HepG2 (cell line): ENCODE results near the gene POLR3E. TPM values are rescaled to one million over a fixed set of nuclear protein-coding genes. Genes with fewer than 3 reads are reported as not detected.
A peak's percentile ranks its signal among the peaks of the same experiment; 100 is the strongest.
"Not testable (repeated sequence)": the region's sequence is repeated elsewhere in the genome, so short reads cannot be mapped to it uniquely, and the experiment has no call there.

Experiments
- ATAC-seq: fragments of 200-7000 bp; cut with Tn5 transposase; 3 replicates; pipeline ENCODE4 v1.9.1; 2020; ENCODE audit warnings: mild to moderate bottlenecking, moderate library complexity
- BruUV-seq: library from RNA; stranded (reverse); fragments of 400-500 nt; replicated peaks from 2 replicates; lab custom pipeline; 2021; lab: Mats Ljungman, UMichigan
- CTCF ChIA-PET: fragments of 300-600 bp; formaldehyde crosslinking; extraction: SDS; loops from one replicate; lab custom pipeline; 2021; ENCODE audit warnings: low total read pairs, inconsistent platforms, low intra/inter-chr PET ratio; lab: Yijun Ruan, JAX
- POLR2A ChIA-PET: fragments of 350-600 bp; sonication (Branson Sonifier 250); formaldehyde crosslinking; loops from one replicate; lab custom pipeline; 2020; ENCODE audit warnings: antibody characterized with exemption, inconsistent platforms; lab: Yijun Ruan, JAX
- DNase-seq: peaks from one replicate; pipeline ENCODE4 v3.0.0-alpha.2; 2015; ENCODE audit warnings: low spot score
- FAIRE-seq: peaks from 3 replicates; lab custom pipeline; 2011; peaks lifted over from hg19 to GRCh38; lab: Jason Lieb, UNC
- H2AFZ ChIP-seq: one replicate; pipeline ENCODE4 v1.6.1; 2011; ENCODE audit warnings: low read length, inconsistent platforms
- H3K27ac ChIP-seq: fragments of 300-600 bp; 3 replicates; pipeline ENCODE4 v1.8.0; 2011; ENCODE audit warnings: mixed run types, mild to moderate bottlenecking, mixed read lengths, low read length, inconsistent platforms; ENCODE audit not compliant: insufficient read depth; ENCODE audit errors: extremely low read length
- H3K27me3 ChIP-seq, 2 experiments: fragments of 200-600 bp in 1 of 2; 2 replicates in 1 of 2; 3 replicates in 1 of 2; pipeline versions ENCODE4 v1.6.0 to v1.8.0; 2011; ENCODE audit warnings: low read length in 2 of 2, mild to moderate bottlenecking in 2 of 2, moderate library complexity in 2 of 2, inconsistent platforms in 1 of 2; ENCODE audit not compliant: insufficient read depth in 2 of 2, control insufficient read depth in 1 of 2
- H3K36me3 ChIP-seq, 2 experiments: fragments of 200-600 bp in 1 of 2; replicated peaks in 1 of 2; 2 replicates in 1 of 2; 3 replicates in 1 of 2; pipeline versions ENCODE4 v1.5.1 to v1.8.0; 2011; ENCODE audit warnings: low read length in 2 of 2, inconsistent platforms in 1 of 2; ENCODE audit not compliant: insufficient read depth in 2 of 2, control insufficient read depth in 1 of 2
- H3K4me1 ChIP-seq: 2 replicates; pipeline ENCODE4 v1.5.1; 2012; ENCODE audit warnings: low read length, inconsistent platforms; ENCODE audit not compliant: insufficient read depth
- H3K4me2 ChIP-seq: 2 replicates; pipeline ENCODE4 v1.6.0; 2011; ENCODE audit warnings: low read depth, low read length, inconsistent platforms
- H3K4me3 ChIP-seq, 3 experiments: fragments of 200-600 bp in 1 of 3; sonication (generic), shearing (Covaris generic) in 1 of 3; replicated peaks in 1 of 3; 2 replicates each; pipeline ENCODE4 v1.5.1; 2011 to 2016; ENCODE audit warnings: low read length in 3 of 3, inconsistent platforms in 2 of 3, low read depth in 2 of 3, mild to moderate bottlenecking in 2 of 3, control low read depth in 1 of 3, mixed read lengths in 1 of 3; ENCODE audit not compliant: insufficient read depth in 1 of 3
- H3K79me2 ChIP-seq: one replicate; pipeline ENCODE4 v1.6.1; 2011; ENCODE audit warnings: low read length, inconsistent platforms; ENCODE audit not compliant: insufficient read depth
- H3K9ac ChIP-seq: 2 replicates; pipeline ENCODE4 v1.6.0; 2011; ENCODE audit warnings: mild to moderate bottlenecking, low read depth, low read length, inconsistent platforms; ENCODE audit not compliant: insufficient read depth
- H3K9me3 ChIP-seq: 2 replicates; pipeline ENCODE4 v1.5.1; 2012; ENCODE audit warnings: mild to moderate bottlenecking, low read length
- H4K20me1 ChIP-seq: 2 replicates; pipeline ENCODE4 v1.6.0; 2011; ENCODE audit warnings: inconsistent platforms, mild to moderate bottlenecking, low read length, moderate library complexity; ENCODE audit not compliant: insufficient read depth
- FOSL2 ChIP-seq: sonication (generic); formaldehyde crosslinking; IDR thresholded peaks from 2 replicates; pipeline ENCODE4 v1.4.0; 2020; ENCODE audit warnings: missing genetic modification reagents
- FOXA1 ChIP-seq, 2 experiments: fragments of 450-650 bp in 1 of 2; sonication (generic) in 1 of 2; formaldehyde crosslinking in 1 of 2; IDR thresholded peaks; 2 replicates each; pipeline versions ENCODE4 v1.4.0 to v1.6.1; 2016 to 2020; ENCODE audit warnings: missing genetic modification reagents in 1 of 2
- FOXP1 ChIP-seq, 2 experiments: fragments of 450-650 bp in 1 of 2; IDR thresholded peaks; 2 replicates each; pipeline ENCODE4 v1.6.1; 2017 to 2018; ENCODE audit warnings: antibody characterized with exemption in 1 of 2
- GATAD2A ChIP-seq: IDR thresholded peaks from 2 replicates; pipeline ENCODE4 v1.6.1; 2016
- MIXL1 ChIP-seq: IDR thresholded peaks from 2 replicates; pipeline ENCODE4 v1.6.1; 2016
- NR2C2 ChIP-seq: sonication (generic); formaldehyde crosslinking; IDR thresholded peaks from 2 replicates; pipeline ENCODE4 v1.4.0; 2020; ENCODE audit warnings: missing genetic modification reagents, mild to moderate bottlenecking, moderate library complexity, borderline replicate concordance
- SIN3A ChIP-seq: IDR thresholded peaks from 2 replicates; pipeline ENCODE4 v1.6.1; 2011; ENCODE audit warnings: low read depth, mild to moderate bottlenecking, control low read depth, low read length, borderline replicate concordance
- SOX5 ChIP-seq: IDR thresholded peaks from 2 replicates; pipeline ENCODE4 v1.6.1; 2016; ENCODE audit warnings: borderline replicate concordance
- TBX3 ChIP-seq: fragments of 450-650 bp; IDR thresholded peaks from 2 replicates; pipeline ENCODE4 v1.6.1; 2017; ENCODE audit warnings: antibody characterized with exemption, mild to moderate bottlenecking, inconsistent platforms, borderline replicate concordance
- ZBTB38 ChIP-seq: sonication (generic); formaldehyde crosslinking; IDR thresholded peaks from 2 replicates; pipeline ENCODE4 v1.5.1; 2020; ENCODE audit warnings: mild to moderate bottlenecking, missing genetic modification reagents
- ZFP1 ChIP-seq: IDR thresholded peaks from 2 replicates; pipeline ENCODE4 v1.6.1; 2016
- ZNF614 ChIP-seq: IDR thresholded peaks from 2 replicates; pipeline ENCODE4 v1.6.1; 2018; ENCODE audit warnings: missing biosample characterization, missing genetic modification reagents, inconsistent platforms, borderline replicate concordance
- ZNF687 ChIP-seq: sonication (generic); formaldehyde crosslinking; IDR thresholded peaks from 2 replicates; pipeline ENCODE4 v1.5.1; 2020; ENCODE audit warnings: mild to moderate bottlenecking, missing genetic modification reagents, moderate library complexity
- WGBS: methylation state at CpG from one replicate; pipeline ENCODE4 v1.1.6; 2017; ENCODE audit warnings: low lambda C conversion rate; 5-methylcytosine and 5-hydroxymethylcytosine counted together
- in situ Hi-C: cut with HindIII; loops from 2 replicates; pipeline ENCODE4 v1.10.0; 2017; ENCODE audit warnings: low pct_unique_long_range_greater_than_20kb; ENCODE audit not compliant: extremely low pct_ligation_motif_present
- intact Hi-C: fragments of 100-400 bp; cut with micrococcal nuclease; formaldehyde crosslinking; loops from one replicate; pipeline ENCODE4 v1.10.0; 2022; ENCODE audit not compliant: unreplicated experiment
- polyA plus RNA-seq, 8 experiments: library from polyadenylated mRNA; depleted of rRNA in 3 of 8; stranded (reverse) in 7 of 8; unstranded in 1 of 8; fragments of >200 nt; fragmentation: Illumina TruSeq in 4 of 8; extraction: Trizol in 4 of 8; gene quantifications; 2 replicates each; pipeline versions ENCODE4 v1.2.1 to v1.2.3, GENCODE V29; 2011 to 2016; ENCODE audit warnings: low read depth in 4 of 8, missing spikeins in 1 of 8, mixed read lengths in 1 of 8; ENCODE audit not compliant: insufficient read depth in 1 of 8
- total RNA-seq, 5 experiments: library from RNA; depleted of rRNA; stranded (reverse); fragments of >200 nt; fragmentation: Illumina TruSeq; extraction: Trizol; gene quantifications; 2 replicates each; pipeline ENCODE4 v1.2.3, GENCODE V29; 2016; ENCODE audit warnings: low read depth in 1 of 5
- TF ChIP-seq, protein P1 (sequence below): sonication (generic); formaldehyde crosslinking; conservative IDR thresholded peaks from 2 replicates; pipeline ENCODE4 v1.4.0; 2020; ENCODE audit warnings: mild to moderate bottlenecking, missing genetic modification reagents, moderate library complexity
- TF ChIP-seq, protein P2 (sequence below): sonication (generic); formaldehyde crosslinking; IDR thresholded peaks from 2 replicates; pipeline ENCODE4 v1.5.1; 2020; ENCODE audit warnings: missing genetic modification reagents, mild to moderate bottlenecking, borderline replicate concordance

POLR3E gene
- total and polyA plus RNA-seq, 2 of the 13 experiments (the other 11 are each of a cell fraction or from before 2014, with no cell fraction given), result 135 to 262 TPM

GRCh38 chr16:22368200-22368826, 71.1 kb downstream of the POLR3E start:
- in situ Hi-C loops; intact Hi-C loops; ATAC-seq; H3K9me3 ChIP-seq; H2AFZ ChIP-seq; H3K27me3 ChIP-seq; BruUV-seq; H3K4me3 ChIP-seq; CTCF ChIA-PET; FAIRE-seq; TF ChIP-seq FOXA1, FOXP1 (IDR thresholded peaks at IDR 0.05): not testable (repeated sequence)
- H3K4me1 ChIP-seq, result peaks cover 72% of the 10 kb centered on the region
- peak; percentile 52 for DNase-seq
- WGBS, result 84% methylated on average over 8 of the region's 8 CpGs
- POLR2A ChIA-PET, result interaction anchor here (3.8 kb wide), 1 partner anchor 15 kb away, joined by 15 read pairs; no protein-coding TSS in a partner anchor
- peak overlapping the region; percentile 96; the same call in 1 of the 2 replicates for H3K9ac ChIP-seq
- peaks cover 17 to 46% of the 10 kb centered on the region in 2 experiments for H3K36me3 ChIP-seq
- H4K20me1 ChIP-seq, result peaks cover 49% of the 10 kb centered on the region
- peak overlapping the region; percentile 97 for H3K4me2 ChIP-seq
- H3K79me2 ChIP-seq, result peaks cover 95% of the 10 kb centered on the region
- H3K27ac ChIP-seq, result peak overlapping the region; percentile 85
- TF ChIP-seq, protein P1, sequence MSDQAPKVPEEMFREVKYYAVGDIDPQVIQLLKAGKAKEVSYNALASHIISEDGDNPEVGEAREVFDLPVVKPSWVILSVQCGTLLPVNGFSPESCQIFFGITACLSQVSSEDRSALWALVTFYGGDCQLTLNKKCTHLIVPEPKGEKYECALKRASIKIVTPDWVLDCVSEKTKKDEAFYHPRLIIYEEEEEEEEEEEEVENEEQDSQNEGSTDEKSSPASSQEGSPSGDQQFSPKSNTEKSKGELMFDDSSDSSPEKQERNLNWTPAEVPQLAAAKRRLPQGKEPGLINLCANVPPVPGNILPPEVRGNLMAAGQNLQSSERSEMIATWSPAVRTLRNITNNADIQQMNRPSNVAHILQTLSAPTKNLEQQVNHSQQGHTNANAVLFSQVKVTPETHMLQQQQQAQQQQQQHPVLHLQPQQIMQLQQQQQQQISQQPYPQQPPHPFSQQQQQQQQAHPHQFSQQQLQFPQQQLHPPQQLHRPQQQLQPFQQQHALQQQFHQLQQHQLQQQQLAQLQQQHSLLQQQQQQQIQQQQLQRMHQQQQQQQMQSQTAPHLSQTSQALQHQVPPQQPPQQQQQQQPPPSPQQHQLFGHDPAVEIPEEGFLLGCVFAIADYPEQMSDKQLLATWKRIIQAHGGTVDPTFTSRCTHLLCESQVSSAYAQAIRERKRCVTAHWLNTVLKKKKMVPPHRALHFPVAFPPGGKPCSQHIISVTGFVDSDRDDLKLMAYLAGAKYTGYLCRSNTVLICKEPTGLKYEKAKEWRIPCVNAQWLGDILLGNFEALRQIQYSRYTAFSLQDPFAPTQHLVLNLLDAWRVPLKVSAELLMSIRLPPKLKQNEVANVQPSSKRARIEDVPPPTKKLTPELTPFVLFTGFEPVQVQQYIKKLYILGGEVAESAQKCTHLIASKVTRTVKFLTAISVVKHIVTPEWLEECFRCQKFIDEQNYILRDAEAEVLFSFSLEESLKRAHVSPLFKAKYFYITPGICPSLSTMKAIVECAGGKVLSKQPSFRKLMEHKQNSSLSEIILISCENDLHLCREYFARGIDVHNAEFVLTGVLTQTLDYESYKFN, result peak; percentile 21; the same call in 1 of the 2 replicates
- 0 out of 2 replicates have a peak, but pooled peaks have one; percentile 17 for TF ChIP-seq ZFP1 (CRISPR knock-in tag)
- TF ChIP-seq NR2C2 (CRISPR knock-in tag), result 0 out of 2 replicates have a peak, but pooled peaks have one; percentile 23
- peak; percentile 19; the same call in 1 of the 2 replicates for TF ChIP-seq SOX5 (CRISPR knock-in tag)
- 0 out of 2 replicates have a peak, but pooled peaks have one; percentile 3 for TF ChIP-seq SIN3A
- TF ChIP-seq TBX3, result peak; percentile 70; the same call in 1 of the 2 replicates
- TF ChIP-seq, protein P2, sequence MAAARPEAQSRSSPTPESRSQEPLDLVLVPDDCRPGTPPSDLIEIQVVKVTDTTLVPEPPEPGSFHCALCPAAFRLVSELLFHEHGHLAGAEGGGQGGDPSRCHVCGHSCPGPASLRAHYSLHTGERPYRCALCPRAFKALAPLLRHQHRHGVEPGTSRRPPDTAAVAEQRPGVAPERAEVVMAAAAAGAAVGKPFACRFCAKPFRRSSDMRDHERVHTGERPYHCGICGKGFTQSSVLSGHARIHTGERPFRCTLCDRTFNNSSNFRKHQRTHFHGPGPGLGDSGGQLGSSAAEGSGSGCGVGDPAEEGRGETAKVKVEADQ (CRISPR knock-in tag), result peak; percentile 70; the same call in 1 of the 2 replicates
- 0 out of 2 replicates have a peak, but pooled peaks have one; percentile 39 for TF ChIP-seq FOXA1 (CRISPR knock-in tag; IDR thresholded peaks at IDR 0.05)
- TF ChIP-seq MIXL1 (CRISPR knock-in tag), result peak; percentile 53; the same call in 1 of the 2 replicates
- TF ChIP-seq ZNF687, result peak; percentile 36
- peak; percentile 64; the same call in 1 of the 2 replicates for TF ChIP-seq ZBTB38 (CRISPR knock-in tag)
- 0 out of 2 replicates have a peak, but pooled peaks have one; percentile 53 for TF ChIP-seq ZNF614 (CRISPR knock-in tag)
- 0 out of 2 replicates have a peak, but pooled peaks have one; percentile 22 for TF ChIP-seq FOXP1 (CRISPR knock-in tag; IDR thresholded peaks at IDR 0.05)
- TF ChIP-seq FOSL2 (CRISPR knock-in tag), result peak; percentile 85
- TF ChIP-seq GATAD2A (CRISPR knock-in tag), result peak; percentile 29; the same call in 1 of the 2 replicates
